Vagina (tissue), 2 donors: ENCODE data around the gene FN1.

ENCODE experiments used
- POLR2A ChIP-seq, 2 donors: fragments of 450-650 bp; IDR thresholded peaks; one replicate each; pipeline ENCODE4 v1.6.1; 2017; ENCODE audit warnings: antibody characterized with exemption in 2 of 2, mild to moderate bottlenecking in 2 of 2, moderate library complexity in 2 of 2
- POLR2AphosphoS5 ChIP-seq, 2 donors: sonication (generic); formaldehyde crosslinking; IDR thresholded peaks; one replicate each; pipeline ENCODE4 v1.9.0; 2017; ENCODE audit warnings: antibody characterized with exemption in 2 of 2, mild to moderate bottlenecking in 2 of 2, low read depth in 1 of 2; ENCODE audit not compliant: insufficient read depth in 1 of 2
- TF ChIP-seq, protein P1 (sequence below), 3 experiments: fragments of 450-650 bp in 2 of 3; fragments of 200-600 bp in 1 of 3; sonication (generic) in 1 of 3; IDR thresholded peaks; one replicate each; pipeline ENCODE4 v1.5.1; 2017 to 2019; ENCODE audit warnings: antibody characterized with exemption in 3 of 3, mild to moderate bottlenecking in 2 of 3, moderate library complexity in 2 of 3

DNA sequence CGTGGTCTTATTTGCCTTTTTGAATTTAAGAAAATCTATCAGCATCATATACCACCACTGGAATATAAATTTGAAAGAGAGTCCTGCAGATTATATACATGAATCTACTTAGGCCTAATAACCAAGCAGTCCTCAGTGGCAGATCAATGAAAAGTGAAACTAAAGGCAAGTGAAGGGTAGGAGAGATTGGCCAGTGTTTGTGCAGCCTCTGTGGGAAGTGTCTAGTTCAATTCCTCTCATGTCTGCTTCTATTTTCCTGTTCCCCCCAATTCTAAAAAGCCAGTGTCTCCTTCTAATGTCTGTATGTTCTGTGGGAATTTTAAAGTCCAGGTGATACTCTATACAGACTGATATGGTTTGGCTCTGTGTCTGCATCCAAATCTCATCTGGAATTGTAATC, 61.9 kb downstream of the FN1 start:
- TF ChIP-seq, protein P1, sequence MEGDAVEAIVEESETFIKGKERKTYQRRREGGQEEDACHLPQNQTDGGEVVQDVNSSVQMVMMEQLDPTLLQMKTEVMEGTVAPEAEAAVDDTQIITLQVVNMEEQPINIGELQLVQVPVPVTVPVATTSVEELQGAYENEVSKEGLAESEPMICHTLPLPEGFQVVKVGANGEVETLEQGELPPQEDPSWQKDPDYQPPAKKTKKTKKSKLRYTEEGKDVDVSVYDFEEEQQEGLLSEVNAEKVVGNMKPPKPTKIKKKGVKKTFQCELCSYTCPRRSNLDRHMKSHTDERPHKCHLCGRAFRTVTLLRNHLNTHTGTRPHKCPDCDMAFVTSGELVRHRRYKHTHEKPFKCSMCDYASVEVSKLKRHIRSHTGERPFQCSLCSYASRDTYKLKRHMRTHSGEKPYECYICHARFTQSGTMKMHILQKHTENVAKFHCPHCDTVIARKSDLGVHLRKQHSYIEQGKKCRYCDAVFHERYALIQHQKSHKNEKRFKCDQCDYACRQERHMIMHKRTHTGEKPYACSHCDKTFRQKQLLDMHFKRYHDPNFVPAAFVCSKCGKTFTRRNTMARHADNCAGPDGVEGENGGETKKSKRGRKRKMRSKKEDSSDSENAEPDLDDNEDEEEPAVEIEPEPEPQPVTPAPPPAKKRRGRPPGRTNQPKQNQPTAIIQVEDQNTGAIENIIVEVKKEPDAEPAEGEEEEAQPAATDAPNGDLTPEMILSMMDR (IDR thresholded peaks at IDR 0.05), result no peak
- TF ChIP-seq POLR2AphosphoS5 (IDR thresholded peaks at IDR 0.05; ENCODE audit: insufficient read depth in 1 of 2, low read depth in 1 of 2) (no peak), POLR2A (IDR thresholded peaks at IDR 0.05) (no peak)
